ELF-1 (cell line): ENCODE measurements around the gene ATP6V1B1.

Source experiments
- DNase-seq: peaks from one replicate; pipeline ENCODE4 v3.0.0-alpha.2; 2016; ENCODE audit warnings: low read depth, low spot score

The ATP6V1B1 gene

DNA sequence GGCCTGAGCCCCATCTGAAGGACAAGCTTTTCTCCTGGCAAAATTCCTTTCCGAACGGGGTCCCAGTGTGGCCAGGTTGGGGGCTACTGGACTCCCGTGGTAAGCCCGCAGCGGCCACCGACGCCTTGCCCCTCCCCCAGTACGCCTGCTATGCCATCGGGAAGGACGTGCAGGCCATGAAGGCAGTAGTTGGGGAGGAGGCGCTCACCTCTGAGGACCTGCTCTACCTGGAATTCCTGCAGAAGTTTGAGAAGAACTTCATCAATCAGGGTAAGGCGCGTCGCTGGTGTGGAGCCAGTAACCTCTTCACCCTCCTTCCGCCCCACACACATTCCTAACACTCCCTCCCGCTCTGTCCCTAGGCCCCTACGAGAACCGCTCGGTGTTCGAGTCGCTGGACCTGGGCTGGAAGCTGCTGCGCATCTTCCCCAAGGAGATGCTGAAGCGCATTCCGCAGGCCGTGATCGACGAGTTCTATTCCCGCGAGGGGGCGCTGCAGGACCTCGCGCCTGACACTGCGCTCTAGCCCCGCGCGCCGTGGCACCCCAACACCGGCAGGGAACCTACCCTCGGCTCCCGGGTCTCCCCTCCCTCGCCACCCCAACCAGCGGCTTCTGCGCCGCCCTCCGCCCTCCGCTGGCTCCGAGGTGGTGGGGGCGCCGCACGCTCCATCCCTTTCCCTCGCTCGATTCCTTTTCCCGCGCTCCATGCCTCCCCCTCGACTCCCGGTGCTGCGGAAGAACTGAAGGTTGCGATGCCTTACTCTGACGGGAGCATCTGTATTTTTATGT lies 29.1 kb downstream of the ATP6V1B1 start:
- peak; percentile 90 for DNase-seq

DNA sequence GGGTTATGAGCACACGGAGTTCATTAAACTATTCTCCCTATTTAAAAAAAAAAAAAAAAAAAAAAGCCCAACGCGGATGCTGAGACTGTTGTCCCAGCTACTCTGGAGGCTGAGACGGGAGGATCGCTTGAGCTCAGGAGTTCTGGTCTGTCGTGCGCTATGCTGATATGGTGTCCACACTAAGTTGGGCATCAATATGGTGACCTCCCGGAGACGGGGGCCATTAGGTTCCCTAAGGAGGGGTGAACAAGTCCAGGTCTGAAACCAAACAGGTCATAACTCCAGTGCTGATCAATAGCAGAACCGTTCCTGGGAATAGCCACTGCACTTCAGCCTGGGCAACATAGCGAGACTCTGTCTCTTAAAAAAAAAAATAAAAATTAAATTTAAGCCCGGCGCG lies 29.8 kb downstream of the ATP6V1B1 start:
- DNase-seq, result no peak

DNA sequence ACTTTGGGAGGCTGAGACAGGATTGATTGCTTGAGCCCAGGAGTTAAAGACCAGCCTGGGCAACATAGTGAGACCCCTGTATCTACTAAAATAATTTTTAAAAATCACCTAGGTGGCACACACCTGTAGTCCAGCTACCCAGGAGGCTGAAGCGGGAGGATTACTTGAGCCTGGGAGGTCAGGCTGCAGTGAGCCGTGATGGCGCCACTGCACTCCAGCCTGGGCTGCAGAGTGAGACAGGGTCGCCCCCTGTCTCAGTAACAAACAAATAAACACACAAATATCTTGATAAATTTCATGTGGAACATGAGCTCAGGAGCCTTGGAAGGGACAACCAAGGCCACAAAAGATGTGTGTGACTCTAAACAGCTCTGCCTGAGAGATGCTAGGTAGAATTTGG lies 31.0 kb downstream of the ATP6V1B1 start:
- DNase-seq, result peak; percentile 5

DNA sequence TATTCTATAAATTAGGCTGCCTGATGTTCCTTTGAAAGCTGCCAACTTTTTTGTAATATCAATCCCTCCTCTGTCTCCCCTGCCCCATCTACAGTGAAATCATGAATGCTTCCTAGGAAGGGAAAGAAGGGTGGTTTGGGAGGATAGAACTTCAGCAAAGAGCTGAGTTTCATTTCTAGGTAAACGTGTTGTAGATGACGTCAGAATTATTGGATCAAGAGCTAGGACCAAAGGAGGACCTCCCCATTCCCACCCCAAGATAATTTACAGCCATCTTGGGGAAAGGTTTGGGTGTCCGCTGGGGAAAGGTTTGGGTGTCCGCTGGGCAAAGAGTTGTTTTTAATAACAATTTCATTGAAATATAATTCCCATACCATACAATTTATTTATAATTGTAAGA lies 31.5 kb downstream of the ATP6V1B1 start:
- DNase-seq, result peak; percentile 0

DNA sequence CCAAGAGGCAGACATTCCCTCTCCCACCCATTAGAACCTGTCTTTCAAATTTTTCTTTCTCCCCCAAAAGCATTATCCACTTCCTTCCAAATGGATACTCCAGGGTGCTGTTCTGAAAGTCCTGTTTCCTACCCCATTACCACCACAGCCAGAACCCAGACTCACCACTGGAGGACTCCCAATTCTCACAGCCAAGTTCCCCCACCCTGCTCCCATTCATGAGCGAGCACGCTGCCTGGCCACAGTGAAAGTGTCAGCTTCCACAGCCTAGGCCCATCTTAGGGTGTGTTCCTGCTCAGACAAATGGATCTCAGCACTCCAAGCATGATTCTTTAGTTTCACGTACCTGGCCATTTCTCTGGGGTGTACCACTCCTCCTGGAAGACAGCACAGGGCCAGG lies 38.9 kb downstream of the ATP6V1B1 start:
- no peak for DNase-seq

DNA sequence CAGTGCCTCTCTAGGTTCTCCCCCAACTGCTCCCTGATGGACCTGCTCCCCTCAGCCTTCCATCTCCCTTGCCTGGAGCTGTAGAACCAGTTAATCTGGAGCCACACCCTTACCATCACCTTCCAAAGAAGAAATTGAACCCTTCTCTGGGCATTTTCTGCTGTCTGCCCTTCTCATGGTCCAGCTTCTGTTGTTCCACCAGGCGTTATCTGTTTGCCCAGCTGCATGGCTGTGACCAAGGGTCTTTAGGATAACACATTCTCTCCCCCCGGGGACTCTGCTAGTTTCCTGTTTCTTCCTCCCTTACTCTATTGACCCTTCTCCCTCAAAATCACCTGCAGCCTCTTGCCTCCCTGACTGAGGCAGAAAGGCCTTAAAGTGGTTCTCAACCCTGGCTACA lies 39.5 kb downstream of the ATP6V1B1 start:
- DNase-seq, result no peak

DNA sequence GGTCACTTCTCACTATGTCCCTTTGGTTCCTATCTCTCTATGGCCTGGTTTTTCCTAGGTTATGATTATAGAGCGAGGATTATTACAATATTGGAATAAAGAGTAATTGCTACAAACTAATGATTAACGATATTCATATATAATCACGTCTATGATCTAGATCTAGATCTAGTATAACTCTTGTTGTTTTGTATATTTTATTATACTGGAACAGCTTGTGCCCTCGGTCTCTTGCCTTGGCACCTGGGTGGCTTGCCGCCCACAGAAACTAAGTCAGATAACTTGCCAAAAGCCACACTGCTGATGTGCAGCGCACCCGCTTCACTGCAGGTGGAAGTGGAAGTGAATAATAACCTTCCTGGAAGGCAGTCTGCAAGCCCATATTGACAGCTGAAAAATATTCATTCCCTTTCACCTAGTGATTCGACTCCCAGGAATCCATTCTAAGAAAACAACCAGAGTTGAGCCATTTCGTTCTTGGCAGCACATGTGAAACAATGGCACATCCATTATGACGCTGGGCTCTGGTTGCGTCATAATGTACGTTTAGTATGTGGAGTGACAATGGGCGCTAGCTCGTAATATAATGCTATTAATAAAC lies 42.0 kb downstream of the ATP6V1B1 start:
- no peak for DNase-seq

DNA sequence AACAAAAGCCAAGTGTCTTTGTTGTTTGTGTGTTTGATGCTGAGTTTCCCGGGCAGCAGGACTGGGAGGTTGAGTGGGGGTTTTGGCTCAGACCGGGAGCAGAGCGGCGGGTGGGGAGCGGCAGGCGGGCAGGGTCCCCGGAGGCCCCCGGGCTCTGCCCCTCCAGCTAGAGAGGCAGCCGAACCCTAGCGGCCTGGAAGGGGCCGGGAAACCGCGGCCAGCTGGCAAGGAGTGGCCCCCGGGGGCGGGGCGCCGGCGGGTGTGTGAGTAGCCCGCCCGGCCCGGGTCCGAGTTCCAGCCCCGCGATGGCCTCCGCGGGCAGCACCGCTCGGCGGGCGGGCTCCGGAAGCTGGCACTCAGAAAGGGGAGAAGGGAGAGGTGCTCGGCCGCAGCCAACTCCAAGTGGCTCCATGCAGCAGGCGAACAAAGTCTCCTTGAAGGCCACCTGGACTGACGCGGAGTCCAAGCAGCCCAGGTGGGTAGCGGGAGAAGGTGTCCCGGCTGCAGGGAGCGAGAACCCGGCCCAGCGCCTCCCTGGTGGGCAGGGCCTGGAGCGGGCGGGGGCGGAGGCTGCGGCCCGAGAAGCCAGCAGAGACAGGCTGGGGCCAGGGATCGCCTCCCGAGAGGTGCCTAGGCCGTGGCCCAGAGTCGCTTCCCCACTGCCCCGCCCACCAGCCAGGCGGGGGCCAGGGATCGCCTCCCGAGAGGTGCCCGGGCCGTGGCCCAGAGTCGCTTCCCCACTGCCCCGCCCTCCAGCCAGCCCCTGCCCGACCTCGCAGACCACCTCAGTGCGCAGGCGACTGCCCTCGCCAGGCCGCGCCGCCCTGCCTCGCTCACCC lies 42.9 kb downstream of the ATP6V1B1 start, which contains the start of gene ANKRD53:
Gene ANKRD53 (plus strand): TSS at position 290 of the 839 bp plus-strand sequence. CDS start 16 bp downstream, at position 306.
- peak; percentile 77 for DNase-seq

DNA sequence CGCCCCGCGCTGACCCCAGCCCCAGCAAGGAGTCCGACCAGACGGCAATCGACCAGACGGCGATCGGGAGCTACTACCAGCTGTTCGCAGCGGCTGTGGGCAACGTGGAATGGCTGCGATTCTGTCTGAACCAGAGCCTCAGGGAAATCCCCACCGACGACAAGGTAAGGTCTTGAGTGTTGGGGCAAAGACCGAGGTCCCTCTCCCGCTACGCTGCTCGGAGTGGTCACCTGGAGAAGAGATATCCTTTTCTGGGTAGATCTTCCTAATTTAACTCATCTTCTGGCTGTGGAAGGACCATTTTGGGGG lies 43.4 kb downstream of the ATP6V1B1 start:
- no peak for DNase-seq

DNA sequence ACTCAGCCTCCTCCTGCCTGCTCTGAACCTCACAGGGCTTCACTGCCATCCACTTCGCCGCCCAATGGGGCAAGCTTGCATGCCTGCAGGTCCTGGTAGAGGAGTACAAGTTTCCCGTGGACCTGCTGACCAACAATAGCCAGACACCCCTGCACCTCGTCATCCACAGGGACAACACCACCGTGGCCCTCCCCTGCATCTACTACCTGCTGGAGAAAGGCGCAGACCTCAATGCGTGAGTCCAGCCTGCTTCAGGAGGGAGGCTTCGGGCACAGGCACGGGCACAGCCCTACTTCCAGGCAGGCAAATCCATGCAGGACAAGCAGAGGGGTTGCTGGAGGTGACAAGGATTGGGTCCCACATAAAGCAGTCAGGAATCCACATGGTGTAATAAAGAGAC lies 43.9 kb downstream of the ATP6V1B1 start:
- DNase-seq, result no peak

DNA sequence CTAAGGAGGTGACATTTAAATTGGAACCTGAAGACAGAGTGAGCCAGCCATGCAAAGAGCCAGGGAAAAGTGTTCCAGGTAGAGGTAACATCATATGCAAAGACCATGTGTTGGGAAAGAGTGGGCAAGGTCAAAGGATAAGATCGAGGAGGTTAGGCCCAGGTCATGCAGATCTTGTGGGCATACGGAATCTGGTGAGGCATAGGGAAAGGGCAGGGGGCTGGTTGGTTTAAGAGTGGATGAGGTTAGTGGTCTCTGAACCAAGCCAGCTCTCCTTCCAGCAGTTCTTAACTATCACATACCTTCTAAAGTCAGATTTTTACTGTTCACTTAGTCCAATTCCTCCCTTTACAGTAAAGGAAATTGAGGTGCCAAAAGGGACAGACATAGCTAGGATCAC lies 45.7 kb downstream of the ATP6V1B1 start:
- DNase-seq, result no peak

DNA sequence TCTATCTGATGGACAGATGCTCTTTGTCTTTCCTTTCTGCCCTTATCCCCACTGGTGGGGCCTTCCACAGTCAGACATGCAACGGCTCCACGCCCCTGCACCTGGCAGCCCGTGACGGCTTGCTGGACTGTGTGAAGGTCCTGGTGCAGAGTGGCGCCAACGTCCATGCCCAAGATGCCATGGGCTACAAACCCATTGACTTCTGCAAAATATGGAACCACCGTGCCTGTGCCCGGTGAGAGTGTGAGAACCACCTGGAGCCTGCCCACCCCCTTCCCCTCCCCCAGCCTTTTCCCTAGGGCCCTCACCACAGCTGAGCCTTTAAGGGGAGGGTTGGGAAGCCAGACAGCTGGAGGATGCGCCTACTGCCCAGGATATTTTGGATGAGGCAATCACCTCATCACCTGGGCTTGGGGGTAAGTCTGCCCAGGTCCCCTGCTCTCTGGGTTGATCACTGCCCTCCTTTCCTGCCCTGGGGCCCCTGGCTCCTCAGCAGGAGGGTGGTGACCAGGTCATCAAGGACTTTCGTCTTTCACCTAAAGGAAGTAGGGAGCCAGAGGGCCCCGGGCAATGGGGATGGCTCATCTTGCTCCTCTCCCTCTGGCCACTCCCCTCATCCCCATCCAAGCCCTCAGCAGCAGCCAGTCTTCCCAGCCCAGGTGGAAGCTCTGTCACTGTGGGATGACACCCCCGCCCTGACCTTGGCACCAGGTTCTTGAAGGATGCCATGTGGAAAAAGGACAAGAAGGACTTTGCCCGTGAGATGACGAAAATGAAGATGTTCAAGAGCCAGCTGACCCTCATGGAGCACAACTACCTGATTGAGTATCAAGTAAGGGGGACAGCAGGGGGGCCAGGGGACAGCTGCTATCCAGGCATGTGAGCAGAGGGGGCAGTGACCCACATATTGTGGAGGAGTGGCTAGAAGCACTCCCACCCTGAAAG lies 46.4 kb downstream of the ATP6V1B1 start:
- no peak for DNase-seq

DNA sequence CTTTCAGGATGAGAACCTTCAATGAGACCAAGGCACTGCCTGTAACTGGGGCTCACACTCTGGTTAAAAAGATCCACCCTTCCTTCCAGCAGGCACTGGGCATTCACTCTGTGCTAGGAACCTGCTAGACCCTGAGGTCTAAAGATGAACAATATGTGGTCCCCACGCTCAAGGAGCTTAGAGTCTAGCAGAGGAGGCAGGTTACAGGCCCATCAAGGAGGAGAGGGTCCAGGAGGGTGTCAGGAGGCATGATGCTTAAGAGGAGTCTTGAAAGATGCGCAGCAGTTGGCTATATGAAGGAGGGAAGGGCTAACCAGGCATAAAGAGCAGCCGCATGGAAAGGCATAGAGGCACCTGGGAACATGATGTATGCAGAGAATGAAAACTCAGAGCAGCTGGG lies 47.3 kb downstream of the ATP6V1B1 start:
- DNase-seq, result no peak

DNA sequence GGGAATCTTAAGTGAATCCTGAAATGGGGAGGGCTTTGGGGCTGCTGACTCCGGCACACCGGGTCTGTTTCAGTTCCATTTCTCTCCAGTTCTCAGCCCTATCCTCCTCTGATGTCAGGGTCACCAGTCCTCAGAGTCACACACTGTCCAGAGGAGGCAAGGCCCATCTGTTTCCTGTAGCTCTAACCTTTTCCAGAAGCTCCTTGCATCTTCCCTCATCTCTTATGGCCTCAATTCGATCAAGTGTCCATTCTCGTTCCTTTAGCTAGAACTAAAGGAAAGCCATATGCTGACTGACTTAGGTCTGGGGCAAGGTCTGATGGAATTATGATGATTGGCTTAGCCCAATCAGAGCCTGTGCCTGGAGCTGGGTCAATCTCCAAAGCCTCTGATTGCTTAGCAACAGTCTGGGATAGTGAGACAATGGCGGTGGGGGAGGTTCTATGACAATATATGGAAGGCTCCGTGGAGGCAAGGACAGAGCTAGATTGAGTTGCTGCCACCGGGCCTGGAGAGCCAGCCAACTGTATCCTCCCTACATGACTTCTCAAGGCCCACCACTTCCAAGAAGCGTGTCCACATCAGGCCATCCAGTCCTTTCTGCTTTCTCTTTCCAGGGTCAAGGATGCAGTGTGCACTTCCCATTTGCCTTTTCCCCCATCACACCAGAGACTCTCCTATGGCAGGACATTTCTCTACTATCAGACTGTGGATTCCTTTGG lies 48.0 kb downstream of the ATP6V1B1 start:
- DNase-seq, result no peak

DNA sequence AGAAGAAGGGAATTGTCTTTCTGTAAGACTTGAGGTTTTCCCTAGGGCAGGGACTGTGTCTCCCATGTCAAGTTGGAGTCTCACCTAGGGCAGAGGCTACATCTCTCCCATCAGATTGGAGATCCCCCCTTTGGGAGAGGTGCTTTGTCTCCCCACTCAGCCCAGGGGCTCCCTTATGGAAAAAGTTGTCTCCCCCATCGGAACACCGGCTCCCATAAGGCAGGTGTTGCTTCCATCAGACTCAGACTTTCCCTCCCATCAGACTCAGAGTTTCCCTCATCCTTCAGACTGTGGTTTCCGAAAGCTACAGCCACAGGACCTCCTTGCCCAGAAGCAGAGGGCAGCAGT lies 48.5 kb downstream of the ATP6V1B1 start:
- no peak for DNase-seq

DNA sequence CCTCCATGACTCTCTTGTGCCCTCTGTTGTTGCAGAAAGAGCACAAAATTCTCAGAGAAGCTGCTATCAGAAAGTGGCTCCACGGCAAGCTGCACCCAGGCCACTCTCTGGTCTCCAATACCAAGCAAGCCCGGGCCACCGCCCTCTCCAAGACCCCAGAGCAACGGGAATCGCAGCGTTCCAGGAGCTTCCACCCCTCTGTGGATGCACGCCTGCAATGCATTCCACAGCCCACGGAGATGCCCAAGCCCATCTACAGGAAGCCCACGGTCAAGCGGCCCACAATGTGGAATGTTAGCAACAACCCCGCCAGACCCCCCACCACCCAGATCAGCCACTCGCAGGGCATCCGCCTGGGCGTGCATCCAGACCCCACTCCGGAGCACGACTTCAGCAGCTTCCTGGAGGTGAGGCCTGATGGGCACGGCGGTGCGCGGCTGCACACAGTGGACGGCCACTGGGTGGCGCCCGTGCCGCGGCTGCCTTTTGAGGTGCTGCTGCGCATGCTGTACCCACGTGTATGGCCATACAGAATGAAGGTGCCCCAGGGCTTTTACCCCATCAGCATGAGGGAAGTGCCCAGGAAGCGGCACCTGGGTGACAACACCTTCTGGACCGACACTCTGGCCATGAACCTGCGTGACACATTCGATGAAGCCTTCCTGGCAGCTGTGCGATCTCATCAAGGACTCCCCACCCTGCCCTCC lies 49.0 kb downstream of the ATP6V1B1 start:
- peak; percentile 79 for DNase-seq

DNA sequence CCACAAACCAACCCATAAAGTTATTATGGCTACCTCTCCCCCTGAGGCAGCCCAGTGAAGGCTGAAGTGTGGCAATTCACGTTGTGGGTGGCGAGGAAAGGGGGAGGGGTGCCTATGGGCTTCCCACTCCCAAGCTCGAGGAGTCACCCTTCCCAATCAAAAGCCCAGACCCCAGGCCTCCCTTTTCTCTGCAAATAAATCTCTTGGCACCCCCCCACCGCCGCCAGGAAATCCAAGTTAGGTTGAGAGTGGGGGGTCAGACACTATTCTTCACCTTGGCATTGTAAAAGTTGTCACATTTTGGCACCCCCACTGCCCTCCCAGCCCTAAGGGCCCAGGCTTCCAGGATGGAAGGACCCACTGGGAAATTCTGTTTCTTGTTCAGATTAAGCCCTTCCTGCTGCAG lies 49.6 kb downstream of the ATP6V1B1 start:
- no peak for DNase-seq

DNA sequence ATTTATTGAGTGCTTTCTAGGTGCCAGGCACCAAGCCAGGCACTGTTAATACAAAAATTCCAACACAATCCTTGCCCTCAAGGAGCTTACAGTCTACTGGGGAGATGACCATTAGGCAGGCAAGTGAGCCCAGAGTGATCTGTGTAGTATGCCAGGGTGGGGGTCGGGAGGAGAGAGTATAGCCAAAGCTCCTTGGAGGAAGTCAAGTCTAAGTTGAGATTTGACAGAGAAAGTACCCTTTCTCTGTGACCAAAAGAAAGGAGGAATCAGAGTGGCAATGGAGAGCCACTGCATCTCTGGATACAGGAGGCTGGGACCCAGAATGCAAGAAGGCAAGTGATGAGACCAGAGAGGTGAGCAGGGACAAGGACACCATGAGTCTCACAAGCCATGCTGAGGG lies 50.3 kb downstream of the ATP6V1B1 start:
- DNase-seq, result no peak

DNA sequence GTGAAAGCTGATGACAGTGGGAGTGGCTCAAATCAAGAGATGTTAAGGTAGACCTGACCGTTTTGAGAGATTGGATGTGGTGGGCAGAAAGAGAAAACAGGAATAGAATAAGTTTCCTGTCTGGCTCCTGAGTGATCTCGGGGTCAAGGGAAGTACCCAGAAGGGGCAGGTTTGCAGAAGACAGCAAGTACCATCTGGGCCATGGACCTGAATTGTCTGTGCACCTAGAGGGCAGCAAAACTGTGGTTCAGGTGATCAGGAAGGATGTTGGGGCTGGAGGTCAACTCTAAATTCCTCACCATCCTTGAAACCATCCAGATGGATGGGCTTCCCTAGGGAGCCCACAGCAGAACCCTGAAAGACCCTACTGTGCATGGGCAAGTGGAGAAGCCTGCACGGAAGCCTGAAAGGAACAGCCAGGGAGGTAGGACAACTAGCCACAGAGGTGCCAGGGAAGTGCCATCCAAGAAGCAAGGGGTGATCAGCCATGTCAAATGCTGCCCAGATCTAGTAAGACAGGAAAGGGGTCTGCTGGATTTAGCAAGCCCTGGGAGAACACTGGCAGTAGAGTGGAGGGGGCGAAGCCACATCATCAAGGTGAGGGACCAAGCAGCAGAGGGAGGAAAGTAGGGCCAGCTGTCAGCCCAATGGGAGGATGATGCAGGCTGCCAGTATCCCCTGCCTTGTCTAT lies 50.9 kb downstream of the ATP6V1B1 start:
- no peak for DNase-seq

DNA sequence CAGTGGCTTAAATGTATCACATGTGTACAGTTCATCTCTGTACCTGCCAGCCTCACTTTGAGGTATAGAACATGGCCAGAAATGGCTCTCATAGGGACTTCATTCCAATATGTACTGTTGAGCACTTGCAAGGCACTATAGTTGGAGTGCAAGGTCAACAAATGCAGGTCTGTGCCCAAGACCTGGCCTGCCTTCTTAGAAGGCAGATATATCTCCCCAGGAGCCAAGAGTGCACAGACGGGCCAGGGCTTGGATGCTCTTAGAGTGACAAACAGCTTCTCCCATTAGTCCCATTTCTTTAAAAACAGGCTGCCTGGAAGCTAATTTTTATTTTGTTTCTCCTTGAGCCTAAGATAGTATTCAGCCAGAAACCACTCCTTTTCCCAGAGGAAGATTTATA lies 51.7 kb downstream of the ATP6V1B1 start:
- DNase-seq, result no peak
